SK-N-DZ (cell line): ENCODE results near the gene FAM219A.

Experiments
- DNase-seq: peaks from one replicate; pipeline ENCODE4 v3.0.0-alpha.2; 2015; ENCODE audit warnings: low spot score
- small RNA-seq, 2 experiments: library from RNA; depleted of rRNA; stranded (forward); fragments of <200 nt; gene quantifications; one replicate each; pipeline ENCODE3, GENCODE V24; 2014

FAM219A gene

GRCh38 chr9:34349324-34349723 is 109.0 kb downstream of the FAM219A start:
- DNase-seq = no peak

Small RNA genes within 50 kb of the gene (small RNA-seq; reads per million reads assigned to genes)
- gene RF00019 = 0 reads per million in 2 experiments
- 0 reads per million in 2 experiments for gene RN7SKP24
